ENCODE results near the gene CRYM. TPM values are rescaled to one million over a fixed set of nuclear protein-coding genes. Genes with fewer than 3 reads are reported as not detected.

CRYM gene
- total and polyA plus RNA-seq, 2 donors (not counting 3 experiments of a cell fraction or from before 2014, with no cell fraction given): not detected

- H3K79me2 ChIP-seq (ENCODE audit: control insufficient read depth, insufficient read depth, low read length): no peaks in the 10 kb centered on the region
- BruUV-seq (replicated peaks): no TSS peak
- no peak overlapping the region for H3K4me3 ChIP-seq (replicated peaks in 1 of 3; ENCODE audit: insufficient read depth in 1 of 3, low read depth in 1 of 3, low read length in 3 of 3)
- H3K9ac ChIP-seq (replicated peaks; ENCODE audit: extremely low read depth, insufficient read depth, low read length): no peak overlapping the region
- POLR2A ChIA-PET: no interaction called here
- no peaks in the 10 kb centered on the region for H3K9me1 ChIP-seq (replicated peaks; ENCODE audit: control insufficient read depth, extremely low read depth, insufficient read depth, low read length)
- no peak overlapping the region for H3K4me2 ChIP-seq (ENCODE audit: insufficient read depth, low read length)
- FAIRE-seq (no peak), DNase-seq (ENCODE audit: low read depth, low spot score) (no peak)
- no peaks in the 10 kb centered on the region for H3K4me1 ChIP-seq (ENCODE audit: control insufficient read depth, extremely low read depth, insufficient read depth, low read length)
- no peak for TF ChIP-seq MYC (IDR thresholded peaks at IDR 0.05; ENCODE audit: low read depth, low read length)
- no peak for TF ChIP-seq CTCF (IDR thresholded peaks at IDR 0.05; ENCODE audit: extremely low read depth in 1 of 2, insufficient read depth in 1 of 2, low read depth in 1 of 2, low read length in 2 of 2)
- no peak for TF ChIP-seq JUN (IDR thresholded peaks at IDR 0.05; ENCODE audit: borderline replicate concordance, insufficient read depth, insufficient read length, low read depth)
- no peak for TF ChIP-seq MAX (IDR thresholded peaks at IDR 0.05; ENCODE audit: insufficient read depth, insufficient read length)
- no peak for TF ChIP-seq POLR2A (IDR thresholded peaks at IDR 0.05; ENCODE audit: low read depth, low read length)
- no peak for TF ChIP-seq POLR2AphosphoS5 (IDR thresholded peaks at IDR 0.05; ENCODE audit: insufficient read depth, low read depth, low read length)
- H4K20me1 ChIP-seq (replicated peaks; ENCODE audit: control insufficient read depth, extremely low read depth, insufficient read depth, low read length): no peaks in the 10 kb centered on the region
- H2AFZ ChIP-seq (ENCODE audit: low read depth, low read length): no peak overlapping the region
- H3K27me3 ChIP-seq (ENCODE audit: control insufficient read depth in 2 of 2, insufficient read depth in 2 of 2, low read length in 2 of 2): peaks cover 0 to 2% of the 10 kb centered on the region in 2 experiments
- H3K27ac ChIP-seq (ENCODE audit: insufficient read depth, low read depth, low read length): no peak overlapping the region
- intact Hi-C loops (cut with micrococcal nuclease): no loop called here
- CTCF ChIA-PET: interaction anchor here (1.0 to 2.0 kb wide), 5 partner anchors 11 to 446 kb away, joined by 3 to 5 read pairs (median 4); no protein-coding TSS in a partner anchor
- no peaks in the 10 kb centered on the region for H3K36me3 ChIP-seq (ENCODE audit: control insufficient read depth in 2 of 2, extremely low read depth in 1 of 2, insufficient read depth in 2 of 2, low read length in 2 of 2)
- no peaks in the 10 kb centered on the region for H3K9me3 ChIP-seq (replicated peaks; ENCODE audit: control insufficient read depth, insufficient read depth, low read length)
- dilution Hi-C loops (cut with MboI; ENCODE audit: extremely low pct_ligation_motif_present, low sequenced_read_pairs): no loop called here
These were observed 58.5 kb downstream of the CRYM start for GRCh38 chr16:21219551-21219950.

- no peak for TF ChIP-seq EZH2 (IDR thresholded peaks at IDR 0.05; ENCODE audit: borderline replicate concordance, low read depth, low read length, severe bottlenecking)
- TF ChIP-seq MAX (IDR thresholded peaks at IDR 0.05; ENCODE audit: insufficient read depth, insufficient read length): no peak
- no peak for TF ChIP-seq MYC (IDR thresholded peaks at IDR 0.05; ENCODE audit: low read depth, low read length)
- TF ChIP-seq FOS (IDR thresholded peaks at IDR 0.05; ENCODE audit: borderline replicate concordance, insufficient read depth, low read length): no peak
- no peak for TF ChIP-seq JUN (IDR thresholded peaks at IDR 0.05; ENCODE audit: borderline replicate concordance, insufficient read depth, insufficient read length, low read depth)
- no peak for TF ChIP-seq GATA2 (IDR thresholded peaks at IDR 0.05; ENCODE audit: insufficient read depth, insufficient read length, low read depth, low read length)
- no peak for TF ChIP-seq CTCF (IDR thresholded peaks at IDR 0.05; ENCODE audit: extremely low read depth in 1 of 2, insufficient read depth in 1 of 2, low read depth in 1 of 2, low read length in 2 of 2)
- no peak for TF ChIP-seq POLR2AphosphoS5 (IDR thresholded peaks at IDR 0.05; ENCODE audit: insufficient read depth, low read depth, low read length)
- TF ChIP-seq POLR2A (IDR thresholded peaks at IDR 0.05; ENCODE audit: low read depth, low read length): no peak
- no peak overlapping the region for H2AFZ ChIP-seq (ENCODE audit: low read depth, low read length)
- H3K9me1 ChIP-seq (replicated peaks; ENCODE audit: control insufficient read depth, extremely low read depth, insufficient read depth, low read length): no peaks in the 10 kb centered on the region
- no peaks in the 10 kb centered on the region for H3K36me3 ChIP-seq (ENCODE audit: control insufficient read depth in 2 of 2, extremely low read depth in 1 of 2, insufficient read depth in 2 of 2, low read length in 2 of 2)
- BruUV-seq (replicated peaks): no TSS peak
- H4K20me1 ChIP-seq (replicated peaks; ENCODE audit: control insufficient read depth, extremely low read depth, insufficient read depth, low read length): no peaks in the 10 kb centered on the region
- H3K4me2 ChIP-seq (ENCODE audit: insufficient read depth, low read length): no peak overlapping the region
- H3K9ac ChIP-seq (replicated peaks; ENCODE audit: extremely low read depth, insufficient read depth, low read length): no peak overlapping the region
- dilution Hi-C loops (cut with MboI; ENCODE audit: extremely low pct_ligation_motif_present, low sequenced_read_pairs): no loop called here
- no peak overlapping the region for H3K4me3 ChIP-seq (replicated peaks in 1 of 3; ENCODE audit: insufficient read depth in 1 of 3, low read depth in 1 of 3, low read length in 3 of 3)
- no peaks in the 10 kb centered on the region for H3K9me3 ChIP-seq (replicated peaks; ENCODE audit: control insufficient read depth, insufficient read depth, low read length)
- FAIRE-seq (no peak), DNase-seq (ENCODE audit: low read depth, low spot score) (no peak)
- peaks cover 0 to 2% of the 10 kb centered on the region in 2 experiments for H3K27me3 ChIP-seq (ENCODE audit: control insufficient read depth in 2 of 2, insufficient read depth in 2 of 2, low read length in 2 of 2)
- H3K4me1 ChIP-seq (ENCODE audit: control insufficient read depth, extremely low read depth, insufficient read depth, low read length): no peaks in the 10 kb centered on the region
- ChIA-PET POLR2A (no interaction called here), CTCF (interaction anchor here (1.1 kb wide), 1 partner anchor 9 kb away, joined by 3 read pairs; no protein-coding TSS in a partner anchor)
- no peak overlapping the region for H3K27ac ChIP-seq (ENCODE audit: insufficient read depth, low read depth, low read length)
- no peaks in the 10 kb centered on the region for H3K79me2 ChIP-seq (ENCODE audit: control insufficient read depth, insufficient read depth, low read length)
- intact Hi-C loops (cut with micrococcal nuclease): no loop called here
These were observed 59.9 kb downstream of the CRYM start for GRCh38 chr16:21218153-21218552.

Data from endothelial cell of umbilical vein (primary cell).